Lower leg skin (tissue), 3 donors: ENCODE results near the gene TMEM161B.

Experiments used
- POLR2A ChIP-seq, 2 donors: fragments of 450-650 bp; IDR thresholded peaks; one replicate each; pipeline ENCODE4 v1.6.1; 2016 to 2017; ENCODE audit warnings: antibody characterized with exemption in 2 of 2, mild to moderate bottlenecking in 1 of 2, moderate library complexity in 1 of 2
- TF ChIP-seq, protein P1 (sequence below), 3 donors: fragments of 450-650 bp; IDR thresholded peaks; one replicate each; pipeline ENCODE4 v1.5.1; 2016; ENCODE audit warnings: antibody characterized with exemption in 3 of 3, mild to moderate bottlenecking in 3 of 3, moderate library complexity in 2 of 3

DNA sequence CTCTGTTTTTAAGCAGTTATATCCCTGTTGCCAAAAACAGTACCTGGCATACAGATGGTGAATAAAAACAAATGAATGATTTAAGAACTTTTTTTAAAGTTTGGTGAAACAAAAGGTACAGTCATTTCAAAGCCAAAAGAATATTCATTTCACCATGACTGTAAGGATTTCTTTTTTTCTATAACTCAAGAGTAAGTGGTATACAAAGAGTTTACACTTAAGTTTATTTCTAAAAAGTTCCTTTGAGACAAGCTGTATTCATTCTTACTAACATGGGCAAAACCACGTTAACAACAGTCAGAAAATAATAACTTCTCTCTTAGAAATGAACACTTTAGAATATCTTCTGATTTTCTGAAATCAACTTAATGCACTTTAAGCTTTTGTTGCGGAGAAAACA, 5.3 kb downstream of the TMEM161B start:
- TF ChIP-seq, protein P1, sequence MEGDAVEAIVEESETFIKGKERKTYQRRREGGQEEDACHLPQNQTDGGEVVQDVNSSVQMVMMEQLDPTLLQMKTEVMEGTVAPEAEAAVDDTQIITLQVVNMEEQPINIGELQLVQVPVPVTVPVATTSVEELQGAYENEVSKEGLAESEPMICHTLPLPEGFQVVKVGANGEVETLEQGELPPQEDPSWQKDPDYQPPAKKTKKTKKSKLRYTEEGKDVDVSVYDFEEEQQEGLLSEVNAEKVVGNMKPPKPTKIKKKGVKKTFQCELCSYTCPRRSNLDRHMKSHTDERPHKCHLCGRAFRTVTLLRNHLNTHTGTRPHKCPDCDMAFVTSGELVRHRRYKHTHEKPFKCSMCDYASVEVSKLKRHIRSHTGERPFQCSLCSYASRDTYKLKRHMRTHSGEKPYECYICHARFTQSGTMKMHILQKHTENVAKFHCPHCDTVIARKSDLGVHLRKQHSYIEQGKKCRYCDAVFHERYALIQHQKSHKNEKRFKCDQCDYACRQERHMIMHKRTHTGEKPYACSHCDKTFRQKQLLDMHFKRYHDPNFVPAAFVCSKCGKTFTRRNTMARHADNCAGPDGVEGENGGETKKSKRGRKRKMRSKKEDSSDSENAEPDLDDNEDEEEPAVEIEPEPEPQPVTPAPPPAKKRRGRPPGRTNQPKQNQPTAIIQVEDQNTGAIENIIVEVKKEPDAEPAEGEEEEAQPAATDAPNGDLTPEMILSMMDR (IDR thresholded peaks at IDR 0.05) = no peak
- TF ChIP-seq POLR2A (IDR thresholded peaks at IDR 0.05) = no peak
